DND-41 (cell line): ENCODE results near the gene CEP131.

Experiments used
- ATAC-seq: fragments of 200-7000 bp; cut with Tn5 transposase; 3 replicates; pipeline ENCODE4 v1.9.1; 2021; ENCODE audit warnings: low read depth; ENCODE audit not compliant: insufficient read depth
- DNase-seq: peaks from one replicate; pipeline ENCODE4 v3.0.0-alpha.2; 2020
- H2AFZ ChIP-seq: 2 replicates; pipeline ENCODE4 v1.6.0; 2012; ENCODE audit warnings: low read depth, low read length
- H3K27ac ChIP-seq: 2 replicates; pipeline ENCODE4 v1.5.1; 2012; ENCODE audit warnings: low read length, inconsistent platforms
- H3K27me3 ChIP-seq: fragments of 200-600 bp; sonication (generic); 2 replicates; pipeline ENCODE4 v1.6.0; 2012; ENCODE audit warnings: low read length, mild to moderate bottlenecking, inconsistent platforms; ENCODE audit not compliant: insufficient read depth, poor library complexity
- H3K36me3 ChIP-seq: 2 replicates; pipeline ENCODE4 v1.5.1; 2012; ENCODE audit warnings: low read length, inconsistent platforms; ENCODE audit not compliant: insufficient read depth
- H3K4me1 ChIP-seq: 2 replicates; pipeline ENCODE4 v1.5.1; 2012; ENCODE audit warnings: mild to moderate bottlenecking, low read length; ENCODE audit not compliant: insufficient read depth
- H3K4me2 ChIP-seq: 2 replicates; pipeline ENCODE4 v1.6.0; 2012; ENCODE audit warnings: mild to moderate bottlenecking, moderate library complexity, low read length, inconsistent platforms; ENCODE audit not compliant: insufficient read depth
- H3K4me3 ChIP-seq, 2 experiments: fragments of 200-600 bp in 1 of 2; shearing (Covaris generic) in 1 of 2; 2 replicates each; pipeline ENCODE4 v1.5.1; 2012 to 2016; ENCODE audit warnings: inconsistent platforms in 2 of 2, low read length in 2 of 2, mild to moderate bottlenecking in 2 of 2, low read depth in 1 of 2, moderate library complexity in 1 of 2
- H3K79me2 ChIP-seq: 2 replicates; pipeline ENCODE4 v1.6.0; 2012; ENCODE audit warnings: low read length, inconsistent platforms; ENCODE audit not compliant: insufficient read depth
- H3K9ac ChIP-seq: 2 replicates; pipeline ENCODE4 v1.6.0; 2012; ENCODE audit warnings: low read depth, mild to moderate bottlenecking, inconsistent platforms, low read length, moderate library complexity
- H3K9me3 ChIP-seq: 2 replicates; pipeline ENCODE4 v1.5.1; 2012; ENCODE audit warnings: low read length, moderate library complexity, mild to moderate bottlenecking, inconsistent platforms; ENCODE audit not compliant: insufficient read depth, severe bottlenecking
- H4K20me1 ChIP-seq: 2 replicates; pipeline ENCODE4 v1.6.0; 2012; ENCODE audit warnings: low read length; ENCODE audit not compliant: insufficient read depth
- CTCF ChIP-seq: IDR thresholded peaks from 2 replicates; pipeline ENCODE4 v1.5.1; 2012; ENCODE audit warnings: borderline replicate concordance, low read length, moderate library complexity, mild to moderate bottlenecking; ENCODE audit not compliant: poor library complexity, severe bottlenecking; ENCODE audit errors: extremely low read depth
- EZH2 ChIP-seq: IDR thresholded peaks from 3 replicates; pipeline ENCODE4 v1.6.1; 2012; ENCODE audit warnings: borderline replicate concordance, low read depth, mild to moderate bottlenecking, moderate library complexity, low read length, inconsistent platforms; ENCODE audit not compliant: severe bottlenecking

CEP131 gene

DNA sequence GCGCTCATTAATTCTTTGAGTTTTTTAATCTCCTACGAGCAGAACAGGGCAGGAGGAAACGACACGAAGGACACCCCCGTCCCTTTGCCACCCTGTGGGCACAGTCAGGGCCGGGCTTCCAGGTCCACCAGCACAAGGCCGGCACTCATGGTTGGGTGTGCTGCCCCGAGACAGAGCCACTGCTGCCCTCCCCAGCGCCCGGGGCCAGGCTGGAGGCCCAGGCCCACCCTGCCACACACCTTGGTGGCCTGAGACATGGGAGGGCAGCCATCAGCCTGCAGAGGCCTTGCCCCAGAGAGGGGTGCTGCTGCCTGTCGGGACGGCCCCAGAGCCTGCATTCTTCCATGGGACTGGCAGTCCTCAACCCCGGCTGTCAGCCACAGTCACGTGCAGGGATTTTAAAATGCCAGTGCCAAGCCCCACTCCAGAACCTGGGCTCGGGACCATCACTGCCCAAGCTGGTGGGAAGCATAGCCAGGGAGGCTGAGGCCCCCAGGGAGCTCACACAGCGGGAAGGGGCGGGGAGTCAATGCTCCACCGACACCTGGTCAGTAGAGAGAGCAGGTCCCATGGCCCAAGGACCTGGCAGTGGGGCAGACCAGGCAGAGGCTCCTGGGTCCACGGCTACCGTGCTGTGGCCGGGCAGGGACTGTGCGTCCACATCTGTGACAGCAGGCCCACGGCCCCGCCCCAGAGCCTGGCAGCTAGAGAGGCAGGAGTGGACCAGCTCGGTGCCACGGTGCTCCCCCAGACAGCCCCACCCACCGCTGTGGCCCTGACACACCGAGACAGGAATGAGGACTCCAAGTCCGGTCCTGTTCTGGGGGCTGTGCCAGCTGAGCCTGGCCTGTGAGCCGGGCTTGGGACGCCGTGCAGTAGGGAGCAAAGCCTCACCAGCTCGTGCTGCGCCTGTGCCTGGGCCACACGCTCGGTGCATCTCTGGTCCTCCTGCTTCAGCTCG lies 27.5 kb downstream of the CEP131 start:
- H3K36me3 ChIP-seq: peaks cover 68% of the 10 kb centered on the region
- DNase-seq (no peak), ATAC-seq (no peak)
- H3K27ac ChIP-seq: no peak overlapping the region
- TF ChIP-seq EZH2 (no peak), CTCF (no peak)
- no peak overlapping the region for H3K4me2 ChIP-seq
- no peak overlapping the region for H3K4me3 ChIP-seq
- H3K9me3 ChIP-seq: no peaks in the 10 kb centered on the region
- H3K9ac ChIP-seq: no peak overlapping the region
- H3K27me3 ChIP-seq: no peaks in the 10 kb centered on the region
- no peaks in the 10 kb centered on the region for H3K4me1 ChIP-seq
- H4K20me1 ChIP-seq: no peaks in the 10 kb centered on the region
- H2AFZ ChIP-seq: no peak overlapping the region
- no peaks in the 10 kb centered on the region for H3K79me2 ChIP-seq

DNA sequence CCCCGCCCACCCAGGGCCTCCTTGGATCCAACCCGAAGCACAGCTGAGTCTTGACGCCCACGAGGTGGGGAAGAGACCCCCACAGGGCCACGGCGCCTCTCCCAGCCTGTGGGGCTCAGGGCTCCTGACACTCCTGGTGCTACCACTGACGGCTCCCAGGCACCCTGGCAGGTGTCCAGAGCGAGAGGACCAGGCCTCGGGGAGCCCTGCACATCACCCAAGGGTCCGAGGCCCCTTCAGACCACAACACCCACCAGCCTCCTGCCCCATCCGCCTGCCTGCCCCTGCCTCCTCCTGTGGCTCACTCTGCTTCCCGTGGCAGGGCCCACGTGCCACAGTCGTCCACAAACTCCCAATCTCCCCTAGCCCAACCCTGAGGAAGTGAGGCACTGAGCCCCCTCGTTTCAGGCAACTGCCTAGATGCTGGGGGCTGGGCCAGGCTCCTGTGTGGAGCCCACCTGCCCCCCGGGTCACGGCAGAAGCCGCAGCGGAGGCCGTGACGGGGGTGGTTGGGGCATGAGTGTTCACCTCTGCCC lies 28.5 kb downstream of the CEP131 start:
- no peak overlapping the region for H3K4me3 ChIP-seq
- H3K9me3 ChIP-seq: no peaks in the 10 kb centered on the region
- peaks cover 69% of the 10 kb centered on the region for H3K36me3 ChIP-seq
- no peaks in the 10 kb centered on the region for H4K20me1 ChIP-seq
- no peaks in the 10 kb centered on the region for H3K79me2 ChIP-seq
- no peak overlapping the region for H3K27ac ChIP-seq
- H3K4me1 ChIP-seq: no peaks in the 10 kb centered on the region
- H3K9ac ChIP-seq: no peak overlapping the region
- no peak overlapping the region for H2AFZ ChIP-seq
- no peak for TF ChIP-seq CTCF
- no peak for TF ChIP-seq EZH2
- no peak overlapping the region for H3K4me2 ChIP-seq
- no peaks in the 10 kb centered on the region for H3K27me3 ChIP-seq
- no peak for ATAC-seq
- DNase-seq: no peak

GRCh38 chr17:81193470-81194224 lies 29.1 kb downstream of the CEP131 start:
- TF ChIP-seq CTCF (no peak), EZH2 (no peak)
- no peak overlapping the region for H2AFZ ChIP-seq
- H3K36me3 ChIP-seq: peaks cover 72% of the 10 kb centered on the region
- no peak overlapping the region for H3K9ac ChIP-seq
- no peaks in the 10 kb centered on the region for H3K79me2 ChIP-seq
- no peaks in the 10 kb centered on the region for H4K20me1 ChIP-seq
- no peaks in the 10 kb centered on the region for H3K4me1 ChIP-seq
- H3K4me3 ChIP-seq: no peak overlapping the region
- no peaks in the 10 kb centered on the region for H3K9me3 ChIP-seq
- no peak overlapping the region for H3K27ac ChIP-seq
- H3K27me3 ChIP-seq: no peaks in the 10 kb centered on the region
- DNase-seq (no peak), ATAC-seq (no peak)
- H3K4me2 ChIP-seq: no peak overlapping the region
